Pancreas (tissue), 10 donors: Measurements from ENCODE around the gene DDI2. TPM values are rescaled to one million over a fixed set of nuclear protein-coding genes. Genes with fewer than 3 reads are reported as not detected.

Source experiments
- ATAC-seq, 4 donors: fragments of 200-7000 bp; cut with Tn5 transposase; one replicate each; pipeline versions ENCODE4 v1.8.0 to v1.9.1; 2020; ENCODE audit warnings: mild to moderate bottlenecking in 4 of 4, moderate library complexity in 4 of 4
- DNase-seq, 6 donors: peaks; one replicate each; pipeline ENCODE4 v3.0.0-alpha.2; 2020
- FAIRE-seq: peaks from 2 replicates; lab custom pipeline; 2012; peaks lifted over from hg19 to GRCh38; lab: Jason Lieb, UNC
- H3K27ac ChIP-seq, 4 donors: fragments of 200-600 bp; sonication (generic); 1 replicate in 3 of 4; 2 replicates in 1 of 4; pipeline versions ENCODE4 v1.5.0 to v1.8.0; 2020
- H3K27me3 ChIP-seq, 4 donors: fragments of 200-600 bp; one replicate each; pipeline ENCODE4 v1.8.0; 2021
- H3K36me3 ChIP-seq, 3 donors: fragments of 200-600 bp; sonication (generic) in 1 of 3; one replicate each; pipeline versions ENCODE4 v1.5.0 to v1.8.0; 2020 to 2021
- H3K4me1 ChIP-seq, 3 donors: fragments of 200-600 bp; one replicate each; pipeline ENCODE4 v1.8.0; 2021
- H3K4me3 ChIP-seq, 4 donors: fragments of 200-600 bp; sonication (generic) in 2 of 4; one replicate each; pipeline versions ENCODE4 v1.5.0 to v1.8.0; 2020 to 2021
- H3K9me3 ChIP-seq, 4 donors: fragments of 200-600 bp; one replicate each; pipeline ENCODE4 v1.8.0; 2021
- CTCF ChIP-seq, 4 donors: fragments of 200-600 bp; sonication (generic) in 3 of 4; IDR thresholded peaks; one replicate each; pipeline versions ENCODE4 v1.5.0 to v1.8.0; 2021; ENCODE audit warnings: antibody characterized with exemption in 4 of 4
- WGBS, 2 donors: extraction: QIAGEN DNeasy Blood & Tissue Kit; methylation state at CpG; one replicate each; pipeline ENCODE4 v1.1.7; 2013; 5-methylcytosine and 5-hydroxymethylcytosine counted together
- intact Hi-C, 3 donors: fragments of 100-400 bp; cut with DNase I; formaldehyde crosslinking; loops; one replicate each; pipeline versions ENCODE4 v1.11.1 to v1.14.2; 2022
- polyA plus RNA-seq, 2 donors: library from polyadenylated mRNA; stranded (reverse); fragments of 200-250 nt; gene quantifications; one replicate each; pipeline ENCODE4 v1.2.3, GENCODE V29; 2013
- total RNA-seq, 6 donors: library from RNA; stranded (reverse); fragmentation: NEBNext Ultra II Directional in 4 of 6; extraction: Animal tissue kit (Norgen Biotek cat#: 25700) in 4 of 6; gene quantifications; one replicate each; pipeline versions ENCODE4 v1.2.1 to v1.2.4, GENCODE V29; 2021 to 2023
- donor health status: healthy with polysubstance abuse.
- donor health status: DM: no; HTN: no; CAD: no; lungs with moderate emphysema.
- donor health status: DM: no; HTN: no; CAD: no.
- donor health status: control.
- donor health status: control.
- donor health status: Bipolar disorder and iron deficiency.
- donor health status: DM: yes; HTN: yes; CAD: no.
- donor health status: DM: no; HTN: no; CAD: no.
- donor health status: DM: no; HTN: no; CAD: no.
- donor health status: DM: yes; HTN: yes; CAD: no.

DDI2 gene
- total and polyA plus RNA-seq, 8 donors = 4.7 to 17.8 (median 15.3) TPM

- Histone ChIP-seq H3K4me3 (no peak overlapping the region), H3K36me3 (peaks cover 0 to 25% (median 0%) of the 10 kb centered on the region in 3 donors), H3K4me1 (no peaks in the 10 kb centered on the region), H3K27me3 (no peaks in the 10 kb centered on the region), H3K27ac (no peak overlapping the region), H3K9me3 (no peaks in the 10 kb centered on the region)
- DNase-seq (no peak), ATAC-seq (no peak), FAIRE-seq (no peak)
- intact Hi-C loops = no loop called here
- no peak for TF ChIP-seq CTCF (IDR thresholded peaks at IDR 0.05)
- 93 to 94% methylated on average over 9 of the region's 9 CpGs for WGBS, 2 donors
These were observed 43.8 kb upstream of the DDI2 start for GRCh38 chr1:15573477-15573876.

- H3K27me3 ChIP-seq = no peaks in the 10 kb centered on the region
- intact Hi-C loops = no loop called here
- no peak for FAIRE-seq
- no peaks in the 10 kb centered on the region for H3K9me3 ChIP-seq
- H3K4me3 ChIP-seq = no peak overlapping the region
- no peaks in the 10 kb centered on the region for H3K4me1 ChIP-seq
- 61 to 68% methylated on average over 6 of the region's 6 CpGs for WGBS, 2 donors
- H3K27ac ChIP-seq = no peak overlapping the region
- ATAC-seq = no peak
- DNase-seq = no peak
- TF ChIP-seq CTCF (IDR thresholded peaks at IDR 0.05) = no peak
- H3K36me3 ChIP-seq = peaks cover 0 to 13% (median 0%) of the 10 kb centered on the region in 3 donors
These were observed 42.5 kb upstream of the DDI2 start for GRCh38 chr1:15574741-15575140.

- peaks cover 0 to 10% (median 0%) of the 10 kb centered on the region in 3 donors for H3K36me3 ChIP-seq
- no peaks in the 10 kb centered on the region for H3K4me1 ChIP-seq
- FAIRE-seq = no peak
- 95 to 96% methylated on average over 7 of the region's 7 CpGs for WGBS, 2 donors
- H3K9me3 ChIP-seq = no peaks in the 10 kb centered on the region
- no peak for ATAC-seq
- H3K27ac ChIP-seq = no peak overlapping the region
- intact Hi-C loops = no loop called here
- TF ChIP-seq CTCF (IDR thresholded peaks at IDR 0.05) = no peak
- no peaks in the 10 kb centered on the region for H3K27me3 ChIP-seq
- DNase-seq = no peak
- no peak overlapping the region for H3K4me3 ChIP-seq
These were observed 41.6 kb upstream of the DDI2 start for GRCh38 chr1:15575549-15576150.

GRCh38 chr1:15577691-15578090, 39.6 kb upstream of the DDI2 start:
- DNase-seq = no peak
- 77 to 85% methylated on average over 4 of the region's 4 CpGs for WGBS, 2 donors
- intact Hi-C loops = no loop called here
- Histone ChIP-seq H3K4me3 (no peak overlapping the region), H3K9me3 (no peaks in the 10 kb centered on the region), H3K27me3 (no peaks in the 10 kb centered on the region), H3K36me3 (no peaks in the 10 kb centered on the region), H3K27ac (no peak overlapping the region), H3K4me1 (no peaks in the 10 kb centered on the region)
- TF ChIP-seq CTCF (IDR thresholded peaks at IDR 0.05) = no peak
- no peak for FAIRE-seq
- ATAC-seq = no peak

- no peaks in the 10 kb centered on the region for H3K27me3 ChIP-seq
- H3K4me1 ChIP-seq = no peaks in the 10 kb centered on the region
- no peaks in the 10 kb centered on the region for H3K9me3 ChIP-seq
- no peak overlapping the region for H3K4me3 ChIP-seq
- FAIRE-seq = no peak
- DNase-seq = peak in 1 of 6 donors; percentile 57
- no peak for TF ChIP-seq CTCF (IDR thresholded peaks at IDR 0.05)
- intact Hi-C loops = no loop called here
- no peaks in the 10 kb centered on the region for H3K36me3 ChIP-seq
- H3K27ac ChIP-seq = no peak overlapping the region
- ATAC-seq = no peak
- 82 to 87% methylated on average over 16 of the region's 16 CpGs for WGBS, 2 donors
These were observed 38.2 kb upstream of the DDI2 start for GRCh38 chr1:15578921-15579682.
